K562 (cell line): ENCODE measurements around the gene CFAP126. TPM values are rescaled to one million over a fixed set of nuclear protein-coding genes. Genes with fewer than 3 reads are reported as not detected.
A peak's percentile ranks its signal among the peaks of the same experiment; 100 is the strongest.
"Not testable (repeated sequence)": the region's sequence is repeated elsewhere in the genome, so short reads cannot be mapped to it uniquely, and the experiment has no call there.

ENCODE experiments used
- ATAC-seq: fragments of 200-7000 bp; cut with Tn5 transposase; 3 replicates; pipeline ENCODE4 v1.9.1; 2020; ENCODE audit warnings: moderate library complexity
- BruUV-seq: library from RNA; stranded (reverse); fragments of 400-500 nt; replicated peaks from 2 replicates; lab custom pipeline; 2021; lab: Mats Ljungman, UMichigan
- CTCF ChIA-PET: fragments of 300-600 bp; formaldehyde crosslinking; extraction: SDS; loops from one replicate; lab custom pipeline; 2021; ENCODE audit warnings: low intra/inter-chr PET ratio; lab: Yijun Ruan, JAX
- POLR2A ChIA-PET: fragments of 300-600, 350-650 bp; sonication (Branson Sonifier 250); formaldehyde crosslinking; extraction: SDS; loops from one replicate; lab custom pipeline; 2021; ENCODE audit warnings: antibody characterized with exemption, inconsistent platforms; lab: Yijun Ruan, JAX
- DNase-seq, 4 experiments: peaks; one replicate each; pipeline versions ENCODE4 v3.0.0 to v3.0.0-alpha.2; 2011 to 2018; ENCODE audit warnings: low spot score in 3 of 4, mixed read lengths in 3 of 4; ENCODE audit errors: extremely low read depth in 1 of 4
- FAIRE-seq: peaks from 2 replicates; lab custom pipeline; 2011; peaks lifted over from hg19 to GRCh38; lab: Jason Lieb, UNC
- H2AFZ ChIP-seq: 2 replicates; pipeline ENCODE4 v1.6.0; 2011; ENCODE audit warnings: low read depth, low read length, control low read depth, inconsistent platforms
- H3K27ac ChIP-seq: fragments of 200-600 bp; 3 replicates; pipeline ENCODE4 v1.8.0; 2011; ENCODE audit warnings: low read depth, mild to moderate bottlenecking, control low read depth, inconsistent platforms, low read length, moderate library complexity, mixed read lengths; ENCODE audit errors: extremely low read depth
- H3K27me3 ChIP-seq, 2 experiments: fragments of 300-600 bp in 1 of 2; 2 replicates in 1 of 2; 3 replicates in 1 of 2; pipeline versions ENCODE4 v1.6.0 to v1.8.0; 2011; ENCODE audit warnings: inconsistent platforms in 2 of 2, low read length in 2 of 2, mild to moderate bottlenecking in 1 of 2, mixed read lengths in 1 of 2, moderate library complexity in 1 of 2; ENCODE audit not compliant: control insufficient read depth in 2 of 2, insufficient read depth in 2 of 2
- H3K36me3 ChIP-seq: fragments of 300-600 bp; 3 replicates; pipeline ENCODE4 v1.8.0; 2011; ENCODE audit warnings: mild to moderate bottlenecking, low read length, inconsistent platforms; ENCODE audit not compliant: control insufficient read depth, insufficient read depth
- H3K4me1 ChIP-seq, 2 experiments: fragments of 200-600 bp in 1 of 2; replicated peaks in 1 of 2; 2 replicates in 1 of 2; 3 replicates in 1 of 2; pipeline versions ENCODE4 v1.5.1 to v1.8.0; 2011; ENCODE audit warnings: inconsistent platforms in 2 of 2, low read length in 2 of 2, mild to moderate bottlenecking in 1 of 2, mixed read lengths in 1 of 2, moderate library complexity in 1 of 2; ENCODE audit not compliant: control insufficient read depth in 2 of 2, insufficient read depth in 2 of 2
- H3K4me2 ChIP-seq: 2 replicates; pipeline ENCODE4 v1.6.1; 2011; ENCODE audit warnings: low read length, control low read depth, inconsistent platforms, mixed read lengths; ENCODE audit not compliant: insufficient read depth
- H3K4me3 ChIP-seq: fragments of 200-600 bp; sonication (generic), shearing (Covaris generic); 2 replicates; pipeline ENCODE4 v1.5.1; 2016; ENCODE audit warnings: control low read depth, inconsistent platforms
- H3K79me2 ChIP-seq: fragments of 200-600 bp; 3 replicates; pipeline ENCODE4 v1.8.0; 2011; ENCODE audit warnings: low read length, inconsistent platforms; ENCODE audit not compliant: control insufficient read depth, insufficient read depth
- H3K9ac ChIP-seq, 2 experiments: 2 replicates each; pipeline versions ENCODE4 v1.6.0 to v1.6.1; 2011; ENCODE audit warnings: low read depth in 2 of 2, low read length in 2 of 2, control low read depth in 1 of 2, inconsistent platforms in 1 of 2, mild to moderate bottlenecking in 1 of 2, mixed read lengths in 1 of 2; ENCODE audit not compliant: insufficient read depth in 1 of 2
- H3K9me1 ChIP-seq: one replicate; pipeline ENCODE4 v1.6.0; 2011; ENCODE audit warnings: inconsistent platforms, mild to moderate bottlenecking, low read length, moderate library complexity; ENCODE audit not compliant: control insufficient read depth, insufficient read depth
- H3K9me3 ChIP-seq: replicated peaks from 2 replicates; pipeline ENCODE4 v1.5.1; 2011; ENCODE audit warnings: low read depth, low read length, inconsistent platforms; ENCODE audit not compliant: control insufficient read depth, insufficient read depth
- H4K20me1 ChIP-seq: replicated peaks from 2 replicates; pipeline ENCODE4 v1.6.1; 2011; ENCODE audit warnings: low read length, inconsistent platforms, mixed read lengths; ENCODE audit not compliant: control insufficient read depth, insufficient read depth
- CBFA2T2 ChIP-seq: fragments of 450-650 bp; conservative IDR thresholded peaks from 2 replicates; pipeline ENCODE4 v1.6.1; 2017; ENCODE audit warnings: mild to moderate bottlenecking
- CBFA2T3 ChIP-seq: fragments of 450-650 bp; IDR thresholded peaks from 2 replicates; pipeline ENCODE4 v1.6.1; 2017
- DMBX1 ChIP-seq: fragments of 250-450 bp; sonication (Bioruptor Pico); IDR thresholded peaks from 2 replicates; pipeline ENCODE4 v1.8.0; 2022; ENCODE audit warnings: inconsistent platforms, mild to moderate bottlenecking, moderate library complexity, borderline replicate concordance
- NCOR1 ChIP-seq: fragments of 450-650 bp; IDR thresholded peaks from 2 replicates; pipeline ENCODE4 v1.6.1; 2016; ENCODE audit warnings: mild to moderate bottlenecking, moderate library complexity
- TCF3 ChIP-seq: sonication (generic); formaldehyde crosslinking; IDR thresholded peaks from 2 replicates; pipeline ENCODE4 v1.4.0; 2020; ENCODE audit warnings: mild to moderate bottlenecking, missing genetic modification reagents
- TEAD4 ChIP-seq, 2 experiments: sonication (generic) in 1 of 2; formaldehyde crosslinking in 1 of 2; IDR thresholded peaks; 2 replicates each; pipeline versions ENCODE4 v1.6.1 to v1.8.0; 2012 to 2022; ENCODE audit warnings: borderline replicate concordance in 1 of 2, inconsistent platforms in 1 of 2, low read length in 1 of 2, mild to moderate bottlenecking in 1 of 2, missing genetic modification reagents in 1 of 2
- YY1 ChIP-seq, 3 experiments: IDR thresholded peaks; 2 replicates each; pipeline ENCODE4 v1.6.1; 2011; ENCODE audit warnings: low read length in 2 of 3, mild to moderate bottlenecking in 2 of 3, moderate library complexity in 2 of 3, borderline replicate concordance in 1 of 3, control low read depth in 1 of 3, low read depth in 1 of 3; ENCODE audit not compliant: insufficient read depth in 3 of 3, insufficient replicate concordance in 2 of 3, control insufficient read depth in 1 of 3, insufficient read length in 1 of 3; ENCODE audit errors: extremely low read depth in 1 of 3
- ZBTB7A ChIP-seq: IDR thresholded peaks from 2 replicates; pipeline ENCODE4 v1.6.1; 2011; ENCODE audit warnings: low read depth, mild to moderate bottlenecking, low read length, moderate library complexity, borderline replicate concordance; ENCODE audit not compliant: control insufficient read depth
- ZNF23 ChIP-seq: fragments of 250-450 bp; sonication (Bioruptor Pico); IDR thresholded peaks from 2 replicates; pipeline ENCODE4 v1.4.0; 2020; ENCODE audit warnings: mild to moderate bottlenecking
- WGBS: fragments of 100-300 bp; shearing (Covaris generic); methylation state at CpG from one replicate; pipeline ENCODE4 v1.1.6; 2016; ENCODE audit warnings: low coverage, mixed read lengths; ENCODE audit not compliant: insufficient coverage; ENCODE audit errors: missing lambda C conversion rate; 5-methylcytosine and 5-hydroxymethylcytosine counted together
- in situ Hi-C: fragments of 300-500 bp; cut with MboI; formaldehyde crosslinking; loops from 4 replicates; pipeline ENCODE4 v1.15.0; 2018; ENCODE audit warnings: inconsistent platforms, mixed read lengths
- intact Hi-C: fragments of 100-400 bp; cut with micrococcal nuclease; formaldehyde crosslinking; loops from 2 replicates; pipeline ENCODE4 v1.14.2; 2022
- polyA plus RNA-seq, 8 experiments: library from polyadenylated mRNA; depleted of rRNA in 4 of 8; stranded (reverse) in 5 of 8; unstranded in 3 of 8; fragments of >200 nt; fragmentation: Nextera tagmentation in 2 of 8; fragmentation: Illumina TruSeq in 1 of 8; extraction: Ambion mirVana in 2 of 8; extraction: Trizol in 1 of 8; gene quantifications; 2 replicates each; pipeline versions ENCODE4 v1.2.1 to v1.2.3, GENCODE V29; 2011 to 2014; ENCODE audit warnings: inconsistent platforms in 1 of 8, missing spikeins in 1 of 8
- total RNA-seq, 7 experiments: library from RNA; depleted of rRNA in 6 of 7; stranded (reverse); fragments of >200 nt in 6 of 7; fragmentation: Illumina TruSeq in 2 of 7; extraction: Trizol in 2 of 7; gene quantifications; 2 replicates each; pipeline versions ENCODE4 v1.2.1 to v1.2.3, GENCODE V29; 2011 to 2021; ENCODE audit warnings: low replicate concordance in 1 of 7
- TF ChIP-seq, protein P1 (sequence below): fragments of 450-650 bp; formaldehyde crosslinking; IDR thresholded peaks from 2 replicates; pipeline ENCODE4 v1.4.0; 2022; ENCODE audit warnings: mild to moderate bottlenecking, moderate library complexity
- TF ChIP-seq, protein P2 (sequence below): sonication (generic); formaldehyde crosslinking; IDR thresholded peaks from 2 replicates; pipeline ENCODE4 v1.9.0; 2022; ENCODE audit warnings: mild to moderate bottlenecking, missing genetic modification reagents
- TF ChIP-seq, protein P3 (sequence below), 2 experiments: fragments of 450-650 bp; IDR thresholded peaks; 2 replicates each; pipeline ENCODE4 v1.6.1; 2016
- TF ChIP-seq, protein P4 (sequence below): fragments of 450-650 bp; formaldehyde crosslinking; IDR thresholded peaks from 2 replicates; pipeline ENCODE4 v1.4.0; 2020; ENCODE audit warnings: mild to moderate bottlenecking, moderate library complexity

The CFAP126 gene
- total and polyA plus RNA-seq, 9 of the 15 experiments (the other 6 are each of a cell fraction or from before 2014, with no cell fraction given) = not detected

- H3K27me3 ChIP-seq; H3K9me3 ChIP-seq; POLR2A ChIA-PET; H4K20me1 ChIP-seq; BruUV-seq; CTCF ChIA-PET; ATAC-seq; H3K9me1 ChIP-seq; H2AFZ ChIP-seq; in situ Hi-C loops; H3K4me3 ChIP-seq; TF ChIP-seq TEAD4 (CRISPR knock-in tag; IDR thresholded peaks at IDR 0.05; ENCODE audit: borderline replicate concordance): not testable (repeated sequence)
- Histone ChIP-seq H3K9ac (peak overlapping the region; percentile 27 to 40; a peak in 3 of 4 replicates), H3K79me2 (peaks cover 45% of the 10 kb centered on the region), H3K36me3 (peaks cover 15% of the 10 kb centered on the region; the same call in 1 of the 3 replicates), H3K4me1 (peaks cover 10 to 20% of the 10 kb centered on the region in 2 experiments; a peak in 4 of 5 replicates), H3K27ac (peak overlapping the region; percentile 61; the same call in 2 of the 3 replicates), H3K4me2 (peak overlapping the region; percentile 92)
- WGBS = 25% methylated on average over 17 of the region's 17 CpGs
- FAIRE-seq = peak; percentile 71
- intact Hi-C loops = loop anchor here (10.0 kb wide), 1 partner anchor 129 kb away; no protein-coding TSS in a partner anchor
- DNase-seq = peak in 1 of 4 experiments; percentile 53
- TF ChIP-seq DMBX1 (CRISPR knock-in tag) = peak; percentile 88; the same call in 1 of the 2 replicates
- TF ChIP-seq, protein P1, sequence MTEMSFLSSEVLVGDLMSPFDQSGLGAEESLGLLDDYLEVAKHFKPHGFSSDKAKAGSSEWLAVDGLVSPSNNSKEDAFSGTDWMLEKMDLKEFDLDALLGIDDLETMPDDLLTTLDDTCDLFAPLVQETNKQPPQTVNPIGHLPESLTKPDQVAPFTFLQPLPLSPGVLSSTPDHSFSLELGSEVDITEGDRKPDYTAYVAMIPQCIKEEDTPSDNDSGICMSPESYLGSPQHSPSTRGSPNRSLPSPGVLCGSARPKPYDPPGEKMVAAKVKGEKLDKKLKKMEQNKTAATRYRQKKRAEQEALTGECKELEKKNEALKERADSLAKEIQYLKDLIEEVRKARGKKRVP (CRISPR knock-in tag) = peak; percentile 45; the same call in 1 of the 2 replicates
- peak; percentile 50; the same call in 1 of the 2 replicates for TF ChIP-seq ZBTB7A
- TF ChIP-seq, protein P2, sequence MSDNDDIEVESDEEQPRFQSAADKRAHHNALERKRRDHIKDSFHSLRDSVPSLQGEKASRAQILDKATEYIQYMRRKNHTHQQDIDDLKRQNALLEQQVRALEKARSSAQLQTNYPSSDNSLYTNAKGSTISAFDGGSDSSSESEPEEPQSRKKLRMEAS (CRISPR knock-in tag) = peak; percentile 91
- 0 out of 2 replicates have a peak, but pooled peaks have one; percentile 14 for TF ChIP-seq NCOR1
- TF ChIP-seq, protein P3, sequence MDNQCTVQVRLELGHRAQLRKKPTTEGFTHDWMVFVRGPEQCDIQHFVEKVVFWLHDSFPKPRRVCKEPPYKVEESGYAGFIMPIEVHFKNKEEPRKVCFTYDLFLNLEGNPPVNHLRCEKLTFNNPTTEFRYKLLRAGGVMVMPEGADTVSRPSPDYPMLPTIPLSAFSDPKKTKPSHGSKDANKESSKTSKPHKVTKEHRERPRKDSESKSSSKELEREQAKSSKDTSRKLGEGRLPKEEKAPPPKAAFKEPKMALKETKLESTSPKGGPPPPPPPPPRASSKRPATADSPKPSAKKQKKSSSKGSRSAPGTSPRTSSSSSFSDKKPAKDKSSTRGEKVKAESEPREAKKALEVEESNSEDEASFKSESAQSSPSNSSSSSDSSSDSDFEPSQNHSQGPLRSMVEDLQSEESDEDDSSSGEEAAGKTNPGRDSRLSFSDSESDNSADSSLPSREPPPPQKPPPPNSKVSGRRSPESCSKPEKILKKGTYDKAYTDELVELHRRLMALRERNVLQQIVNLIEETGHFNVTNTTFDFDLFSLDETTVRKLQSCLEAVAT (IDR thresholded peaks at IDR 0.05) = 0 out of 4 replicates have a peak, but pooled peaks of 1 of the 2 experiments have one; percentile 28
- 0 out of 2 replicates have a peak, but pooled peaks have one; percentile 36 for TF ChIP-seq ZNF23 (CRISPR knock-in tag)
- TF ChIP-seq CBFA2T2 = peak; percentile 50
- peak; percentile 71 for TF ChIP-seq CBFA2T3
- peak in 1 of 3 experiments; percentile 12 for TF ChIP-seq YY1 (IDR thresholded peaks at IDR 0.05; ENCODE audit: borderline replicate concordance in 1 of 3, control insufficient read depth in 1 of 3, extremely low read depth in 1 of 3, insufficient read depth in 3 of 3, insufficient read length in 1 of 3, insufficient replicate concordance in 2 of 3, low read depth in 1 of 3, low read length in 2 of 3)
- TF ChIP-seq, protein P4, sequence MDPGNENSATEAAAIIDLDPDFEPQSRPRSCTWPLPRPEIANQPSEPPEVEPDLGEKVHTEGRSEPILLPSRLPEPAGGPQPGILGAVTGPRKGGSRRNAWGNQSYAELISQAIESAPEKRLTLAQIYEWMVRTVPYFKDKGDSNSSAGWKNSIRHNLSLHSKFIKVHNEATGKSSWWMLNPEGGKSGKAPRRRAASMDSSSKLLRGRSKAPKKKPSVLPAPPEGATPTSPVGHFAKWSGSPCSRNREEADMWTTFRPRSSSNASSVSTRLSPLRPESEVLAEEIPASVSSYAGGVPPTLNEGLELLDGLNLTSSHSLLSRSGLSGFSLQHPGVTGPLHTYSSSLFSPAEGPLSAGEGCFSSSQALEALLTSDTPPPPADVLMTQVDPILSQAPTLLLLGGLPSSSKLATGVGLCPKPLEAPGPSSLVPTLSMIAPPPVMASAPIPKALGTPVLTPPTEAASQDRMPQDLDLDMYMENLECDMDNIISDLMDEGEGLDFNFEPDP (CRISPR knock-in tag) = 0 out of 2 replicates have a peak, but pooled peaks have one; percentile 66
- peak; percentile 76 for TF ChIP-seq TCF3 (CRISPR knock-in tag)
- TF ChIP-seq TEAD4 (IDR thresholded peaks at IDR 0.05; ENCODE audit: low read length) = peak; percentile 42; the same call in 1 of the 2 replicates
Measured at GRCh38 chr1:161315841-161316674, 51.6 kb downstream of the CFAP126 start.
